ENCODE results near the gene LRRC41. TPM values are rescaled to one million over a fixed set of nuclear protein-coding genes. Genes with fewer than 3 reads are reported as not detected.

LRRC41 gene
- polyA plus RNA-seq (2013) = 44.9 TPM

- H3K27me3 ChIP-seq (replicated peaks in 2 of 5; ENCODE audit: control insufficient read depth in 4 of 5, insufficient read depth in 5 of 5, low read length in 4 of 5) = no peaks in the 10 kb centered on the region
- H3K4me3 ChIP-seq (ENCODE audit: control insufficient read depth in 1 of 7, extremely low read depth in 1 of 7, insufficient read depth in 4 of 7, low read depth in 2 of 7, low read length in 6 of 7) = peak within 1 kb of the TSS; percentile 81 to 98 (median 94)
- peaks cover 11 to 53% (median 38%) of the 10 kb centered on the region in 4 experiments for H3K4me1 ChIP-seq (ENCODE audit: control extremely low read depth in 1 of 4, control insufficient read depth in 4 of 4, insufficient read depth in 4 of 4, low read length in 3 of 4)
- ChIA-PET CTCF (interaction anchor here (0.6 to 2.9 kb wide), 17 partner anchors 9 to 59 kb away, joined by 3 to 9 read pairs (median 4); partner anchors contain the start of genes NSUN4 and RAD54L), POLR2A (interaction anchor here (0.6 to 1.6 kb wide), 6 partner anchors 13 to 1582 kb away, joined by 3 to 7 read pairs (median 4); partner anchors contain the start of gene NSUN4)
- peak within 1 kb of the TSS; percentile 98 to 99 for H3K27ac ChIP-seq (ENCODE audit: insufficient read depth in 1 of 2, low read depth in 1 of 2, low read length in 2 of 2, poor library complexity in 1 of 2, severe bottlenecking in 2 of 2)
- DNase-seq = peak; percentile 96 to 97 (median 97)
- 0% methylated on average over 41 of the region's 61 CpGs for WGBS (ENCODE audit: insufficient coverage)
- peaks cover 0 to 8% (median 2%) of the 10 kb centered on the region in 4 experiments for H3K36me3 ChIP-seq (ENCODE audit: control insufficient read depth in 4 of 4, insufficient read depth in 4 of 4, low read length in 3 of 4)
- H3K9me3 ChIP-seq (ENCODE audit: control extremely low read depth in 1 of 5, control insufficient read depth in 4 of 5, insufficient read depth in 2 of 5, low read depth in 1 of 5, low read length in 4 of 5) = no peaks in the 10 kb centered on the region
Observed at GRCh38 chr1:46303038-46303871, at the start of gene LRRC41, which contains the start of gene UQCRH. LRRC41 (minus strand) TSS chr1:46303616; CDS start chr1:46303322, 294 bp downstream. UQCRH (plus strand) TSS chr1:46303698; CDS start chr1:46303767, 69 bp downstream.

GRCh38 chr1:46352363-46352762 lies 48.9 kb upstream of the LRRC41 start:
- ChIA-PET CTCF (interaction anchor here (1.0 to 1.3 kb wide), 2 partner anchors 18 to 24 kb away, joined by 3 read pairs; no protein-coding TSS in a partner anchor), POLR2A (interaction anchor here (0.7 kb wide), 1 partner anchor 75 kb away, joined by 3 read pairs; no protein-coding TSS in a partner anchor)
- Histone ChIP-seq H3K27ac (ENCODE audit: insufficient read depth in 1 of 2, low read depth in 1 of 2, low read length in 2 of 2, poor library complexity in 1 of 2, severe bottlenecking in 2 of 2) (no peak overlapping the region), H3K9me3 (ENCODE audit: control extremely low read depth in 1 of 5, control insufficient read depth in 4 of 5, insufficient read depth in 2 of 5, low read depth in 1 of 5, low read length in 4 of 5) (no peaks in the 10 kb centered on the region), H3K27me3 (replicated peaks in 2 of 5; ENCODE audit: control insufficient read depth in 4 of 5, insufficient read depth in 5 of 5, low read length in 4 of 5) (no peaks in the 10 kb centered on the region), H3K4me3 (ENCODE audit: control insufficient read depth in 1 of 7, extremely low read depth in 1 of 7, insufficient read depth in 4 of 7, low read depth in 2 of 7, low read length in 6 of 7) (no peak overlapping the region), H3K4me1 (ENCODE audit: control extremely low read depth in 1 of 4, control insufficient read depth in 4 of 4, insufficient read depth in 4 of 4, low read length in 3 of 4) (no peaks in the 10 kb centered on the region), H3K36me3 (ENCODE audit: control insufficient read depth in 4 of 4, insufficient read depth in 4 of 4, low read length in 3 of 4) (peaks cover 21 to 65% (median 41%) of the 10 kb centered on the region in 4 experiments)
- DNase-seq = no peak
- WGBS (ENCODE audit: insufficient coverage) = 100% methylated on average over 2 of the region's 2 CpGs

- Histone ChIP-seq H3K36me3 (ENCODE audit: control insufficient read depth in 4 of 4, insufficient read depth in 4 of 4, low read length in 3 of 4) (peaks cover 9 to 63% (median 49%) of the 10 kb centered on the region in 4 experiments), H3K27ac (ENCODE audit: insufficient read depth in 1 of 2, low read depth in 1 of 2, low read length in 2 of 2, poor library complexity in 1 of 2, severe bottlenecking in 2 of 2) (no peak overlapping the region), H3K4me3 (ENCODE audit: control insufficient read depth in 1 of 7, extremely low read depth in 1 of 7, insufficient read depth in 4 of 7, low read depth in 2 of 7, low read length in 6 of 7) (no peak overlapping the region), H3K27me3 (replicated peaks in 2 of 5; ENCODE audit: control insufficient read depth in 4 of 5, insufficient read depth in 5 of 5, low read length in 4 of 5) (no peaks in the 10 kb centered on the region), H3K4me1 (ENCODE audit: control extremely low read depth in 1 of 4, control insufficient read depth in 4 of 4, insufficient read depth in 4 of 4, low read length in 3 of 4) (peaks cover under 1 to 13% (median 10%) of the 10 kb centered on the region in 4 experiments), H3K9me3 (ENCODE audit: control extremely low read depth in 1 of 5, control insufficient read depth in 4 of 5, insufficient read depth in 2 of 5, low read depth in 1 of 5, low read length in 4 of 5) (no peaks in the 10 kb centered on the region)
- ChIA-PET POLR2A (no interaction called here), CTCF (interaction anchor here (1.5 to 9.9 kb wide), 2 partner anchors 11 to 101 kb away, joined by 6 to 79 read pairs; no protein-coding TSS in a partner anchor)
- no peak for DNase-seq
Observed at GRCh38 chr1:46345281-46345680, 41.9 kb upstream of the LRRC41 start.

- WGBS (ENCODE audit: insufficient coverage) = 92% methylated on average over 3 of the region's 3 CpGs
- Histone ChIP-seq H3K27me3 (replicated peaks in 2 of 5; ENCODE audit: control insufficient read depth in 4 of 5, insufficient read depth in 5 of 5, low read length in 4 of 5) (no peaks in the 10 kb centered on the region), H3K4me1 (ENCODE audit: control extremely low read depth in 1 of 4, control insufficient read depth in 4 of 4, insufficient read depth in 4 of 4, low read length in 3 of 4) (peaks cover 3 to 18% (median 14%) of the 10 kb centered on the region in 4 experiments), H3K4me3 (ENCODE audit: control insufficient read depth in 1 of 7, extremely low read depth in 1 of 7, insufficient read depth in 4 of 7, low read depth in 2 of 7, low read length in 6 of 7) (no peak overlapping the region), H3K36me3 (ENCODE audit: control insufficient read depth in 4 of 4, insufficient read depth in 4 of 4, low read length in 3 of 4) (peaks cover 7 to 55% (median 43%) of the 10 kb centered on the region in 4 experiments), H3K27ac (ENCODE audit: insufficient read depth in 1 of 2, low read depth in 1 of 2, low read length in 2 of 2, poor library complexity in 1 of 2, severe bottlenecking in 2 of 2) (no peak overlapping the region), H3K9me3 (ENCODE audit: control extremely low read depth in 1 of 5, control insufficient read depth in 4 of 5, insufficient read depth in 2 of 5, low read depth in 1 of 5, low read length in 4 of 5) (no peaks in the 10 kb centered on the region)
- POLR2A ChIA-PET = no interaction called here
- CTCF ChIA-PET = interaction anchor here (0.7 to 9.9 kb wide), 5 partner anchors 11 to 100 kb away, joined by 3 to 79 read pairs (median 5); partner anchors contain the start of gene RAD54L
- no peak for DNase-seq
Observed at GRCh38 chr1:46344481-46344880, 41.1 kb upstream of the LRRC41 start.

- peaks cover 3 to 22% (median 16%) of the 10 kb centered on the region in 4 experiments for H3K4me1 ChIP-seq (ENCODE audit: control extremely low read depth in 1 of 4, control insufficient read depth in 4 of 4, insufficient read depth in 4 of 4, low read length in 3 of 4)
- H3K27ac ChIP-seq (ENCODE audit: insufficient read depth in 1 of 2, low read depth in 1 of 2, low read length in 2 of 2, poor library complexity in 1 of 2, severe bottlenecking in 2 of 2) = no peak overlapping the region
- ChIA-PET CTCF (interaction anchor here (1.2 to 9.9 kb wide), 4 partner anchors 10 to 99 kb away, joined by 3 to 79 read pairs (median 6); partner anchors contain the start of gene RAD54L), POLR2A (no interaction called here)
- H3K27me3 ChIP-seq (replicated peaks in 2 of 5; ENCODE audit: control insufficient read depth in 4 of 5, insufficient read depth in 5 of 5, low read length in 4 of 5) = no peaks in the 10 kb centered on the region
- H3K36me3 ChIP-seq (ENCODE audit: control insufficient read depth in 4 of 4, insufficient read depth in 4 of 4, low read length in 3 of 4) = peaks cover 5 to 52% (median 39%) of the 10 kb centered on the region in 4 experiments
- no peak for DNase-seq
- no peaks in the 10 kb centered on the region for H3K9me3 ChIP-seq (ENCODE audit: control extremely low read depth in 1 of 5, control insufficient read depth in 4 of 5, insufficient read depth in 2 of 5, low read depth in 1 of 5, low read length in 4 of 5)
- H3K4me3 ChIP-seq (ENCODE audit: control insufficient read depth in 1 of 7, extremely low read depth in 1 of 7, insufficient read depth in 4 of 7, low read depth in 2 of 7, low read length in 6 of 7) = no peak overlapping the region
- WGBS (ENCODE audit: insufficient coverage) = 97% methylated on average over 4 of the region's 4 CpGs
Observed at GRCh38 chr1:46343705-46344104, 40.3 kb upstream of the LRRC41 start.

GRCh38 chr1:46343351-46343695 lies 39.9 kb upstream of the LRRC41 start:
- H3K27ac ChIP-seq (ENCODE audit: insufficient read depth in 1 of 2, low read depth in 1 of 2, low read length in 2 of 2, poor library complexity in 1 of 2, severe bottlenecking in 2 of 2) = no peak overlapping the region
- ChIA-PET POLR2A (no interaction called here), CTCF (interaction anchor here (0.8 to 9.9 kb wide), 6 partner anchors 9 to 97 kb away, joined by 3 to 79 read pairs (median 6); partner anchors contain the start of genes LRRC41, RAD54L and UQCRH)
- no peaks in the 10 kb centered on the region for H3K27me3 ChIP-seq (replicated peaks in 2 of 5; ENCODE audit: control insufficient read depth in 4 of 5, insufficient read depth in 5 of 5, low read length in 4 of 5)
- 92% methylated on average over 4 of the region's 4 CpGs for WGBS (ENCODE audit: insufficient coverage)
- H3K36me3 ChIP-seq (ENCODE audit: control insufficient read depth in 4 of 4, insufficient read depth in 4 of 4, low read length in 3 of 4) = peaks cover 5 to 52% (median 39%) of the 10 kb centered on the region in 4 experiments
- H3K4me3 ChIP-seq (ENCODE audit: control insufficient read depth in 1 of 7, extremely low read depth in 1 of 7, insufficient read depth in 4 of 7, low read depth in 2 of 7, low read length in 6 of 7) = no peak overlapping the region
- peaks cover 3 to 22% (median 16%) of the 10 kb centered on the region in 4 experiments for H3K4me1 ChIP-seq (ENCODE audit: control extremely low read depth in 1 of 4, control insufficient read depth in 4 of 4, insufficient read depth in 4 of 4, low read length in 3 of 4)
- H3K9me3 ChIP-seq (ENCODE audit: control extremely low read depth in 1 of 5, control insufficient read depth in 4 of 5, insufficient read depth in 2 of 5, low read depth in 1 of 5, low read length in 4 of 5) = no peaks in the 10 kb centered on the region
- DNase-seq = no peak

All from common myeloid progenitor, CD34-positive (primary cell).